ENCODE measurements around the gene BRD8.

BRD8 gene

DNA sequence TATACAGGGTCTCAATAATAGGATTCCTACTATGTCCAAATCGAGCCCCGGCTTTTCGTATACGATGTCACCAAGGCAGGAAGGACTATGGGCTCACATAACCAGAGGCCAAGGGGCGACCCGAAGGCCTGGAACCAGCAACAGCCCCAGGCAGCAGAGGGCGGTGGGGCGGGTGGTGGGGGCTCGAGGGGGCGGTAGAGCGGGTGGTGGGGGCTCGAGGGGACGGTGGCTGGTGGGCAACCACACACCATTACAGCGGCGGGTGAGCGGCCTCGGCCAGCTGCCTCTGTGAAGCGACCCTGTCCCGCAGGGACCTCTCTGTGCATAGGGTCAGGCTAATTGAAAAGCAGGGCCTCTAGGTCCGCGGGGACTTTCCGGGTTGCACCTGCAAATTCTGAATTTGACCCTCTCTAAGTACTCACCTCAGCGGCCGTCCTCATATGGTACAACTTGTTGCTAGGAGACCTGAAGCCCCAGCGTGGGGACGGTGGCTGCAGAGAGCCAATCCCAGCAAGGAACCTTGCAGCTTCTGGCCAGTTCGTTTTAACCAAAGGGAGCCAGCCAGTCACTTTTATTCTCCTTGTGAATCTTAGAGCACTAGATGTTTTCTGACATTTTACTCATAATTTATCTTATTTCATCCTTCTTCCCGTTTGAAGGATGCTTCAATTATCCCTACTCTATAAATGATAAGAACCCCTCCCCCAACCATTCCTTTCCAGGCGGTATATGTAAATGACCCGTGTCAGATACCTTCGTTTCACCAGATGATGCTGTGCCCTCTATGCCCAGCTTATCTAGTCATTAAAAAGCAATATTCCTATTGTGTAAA, 39.3 kb downstream of the BRD8 start, which contains the start of gene NME5:
Gene NME5, minus strand, starts transcription at position 480 of the 832 bp plus-strand sequence. CDS start 648 bp downstream, outside the sequence.
- DNase-seq (ENCODE audit: extremely low read depth, low read depth): peak; percentile 7
- TF ChIP-seq, protein P1, sequence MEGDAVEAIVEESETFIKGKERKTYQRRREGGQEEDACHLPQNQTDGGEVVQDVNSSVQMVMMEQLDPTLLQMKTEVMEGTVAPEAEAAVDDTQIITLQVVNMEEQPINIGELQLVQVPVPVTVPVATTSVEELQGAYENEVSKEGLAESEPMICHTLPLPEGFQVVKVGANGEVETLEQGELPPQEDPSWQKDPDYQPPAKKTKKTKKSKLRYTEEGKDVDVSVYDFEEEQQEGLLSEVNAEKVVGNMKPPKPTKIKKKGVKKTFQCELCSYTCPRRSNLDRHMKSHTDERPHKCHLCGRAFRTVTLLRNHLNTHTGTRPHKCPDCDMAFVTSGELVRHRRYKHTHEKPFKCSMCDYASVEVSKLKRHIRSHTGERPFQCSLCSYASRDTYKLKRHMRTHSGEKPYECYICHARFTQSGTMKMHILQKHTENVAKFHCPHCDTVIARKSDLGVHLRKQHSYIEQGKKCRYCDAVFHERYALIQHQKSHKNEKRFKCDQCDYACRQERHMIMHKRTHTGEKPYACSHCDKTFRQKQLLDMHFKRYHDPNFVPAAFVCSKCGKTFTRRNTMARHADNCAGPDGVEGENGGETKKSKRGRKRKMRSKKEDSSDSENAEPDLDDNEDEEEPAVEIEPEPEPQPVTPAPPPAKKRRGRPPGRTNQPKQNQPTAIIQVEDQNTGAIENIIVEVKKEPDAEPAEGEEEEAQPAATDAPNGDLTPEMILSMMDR (IDR thresholded peaks at IDR 0.05; ENCODE audit: low read depth, low read length): no peak

DNA sequence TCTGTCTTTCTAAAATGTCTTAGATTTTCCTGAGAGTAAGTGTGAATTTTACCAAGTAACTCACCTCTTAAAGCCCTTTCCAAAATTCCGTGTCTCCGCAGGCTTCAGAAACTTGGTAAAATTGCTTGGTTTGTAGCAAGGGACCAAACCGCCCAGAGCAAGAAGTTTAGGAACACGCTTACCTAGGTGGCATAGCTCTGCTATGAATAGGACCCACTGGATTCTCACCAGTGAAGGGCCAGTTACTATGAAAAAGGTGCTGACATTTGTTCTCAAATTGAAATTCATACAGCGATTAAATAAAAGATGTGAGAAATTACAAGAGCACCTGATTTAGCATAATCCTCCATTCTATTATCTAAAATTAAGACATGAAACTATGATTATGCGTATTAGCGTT, 45.9 kb downstream of the BRD8 start:
- TF ChIP-seq, protein P1 (IDR thresholded peaks at IDR 0.05; ENCODE audit: low read depth, low read length): no peak

DNA sequence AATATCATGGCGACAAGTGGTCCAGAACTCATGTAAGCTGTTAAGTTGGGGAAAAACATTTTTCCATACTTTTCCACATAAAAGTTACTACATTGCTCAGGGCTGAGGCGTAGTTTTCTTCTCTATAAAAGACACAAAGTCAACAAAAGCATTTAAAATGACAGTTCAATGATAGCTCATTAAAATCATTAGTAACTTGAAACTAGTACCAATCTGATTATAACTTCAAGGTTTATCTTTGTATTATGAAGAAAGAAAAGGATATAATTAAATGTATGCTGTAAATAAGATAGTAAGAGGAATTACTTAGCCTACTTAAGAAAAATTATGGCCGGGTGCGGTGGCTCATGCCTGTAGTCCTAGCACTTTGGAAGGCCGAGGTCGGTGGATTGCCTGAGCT, 49.1 kb downstream of the BRD8 start:
- no peak for DNase-seq (ENCODE audit: extremely low read depth, low read depth)
- TF ChIP-seq, protein P1 (IDR thresholded peaks at IDR 0.05; ENCODE audit: low read depth, low read length): no peak

More for the DNA sequence above, 45.9 kb downstream of the BRD8 start:
- DNase-seq (ENCODE audit: extremely low read depth, low read depth): no peak

DNA sequence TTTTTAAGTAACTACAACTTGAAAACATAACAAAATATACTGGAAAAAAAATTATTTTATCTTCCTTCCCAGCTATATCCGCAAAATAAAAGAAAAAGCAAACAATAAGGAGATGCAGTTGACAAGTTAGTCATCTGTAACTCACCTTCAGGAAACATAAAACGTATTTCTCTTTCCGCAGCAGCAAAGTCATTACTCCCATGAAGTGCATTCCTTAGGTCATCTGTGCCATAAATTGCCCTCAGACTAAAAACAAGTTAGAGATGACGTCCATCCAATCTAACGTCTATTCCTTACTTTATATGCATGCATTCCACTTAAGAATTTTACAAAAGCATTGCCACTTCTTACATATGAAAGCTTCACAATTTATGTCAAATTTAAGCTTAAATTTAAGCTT, 50.1 kb downstream of the BRD8 start:
- DNase-seq (ENCODE audit: extremely low read depth, low read depth): no peak
- TF ChIP-seq, protein P1 (IDR thresholded peaks at IDR 0.05; ENCODE audit: low read depth, low read length): no peak

DNA sequence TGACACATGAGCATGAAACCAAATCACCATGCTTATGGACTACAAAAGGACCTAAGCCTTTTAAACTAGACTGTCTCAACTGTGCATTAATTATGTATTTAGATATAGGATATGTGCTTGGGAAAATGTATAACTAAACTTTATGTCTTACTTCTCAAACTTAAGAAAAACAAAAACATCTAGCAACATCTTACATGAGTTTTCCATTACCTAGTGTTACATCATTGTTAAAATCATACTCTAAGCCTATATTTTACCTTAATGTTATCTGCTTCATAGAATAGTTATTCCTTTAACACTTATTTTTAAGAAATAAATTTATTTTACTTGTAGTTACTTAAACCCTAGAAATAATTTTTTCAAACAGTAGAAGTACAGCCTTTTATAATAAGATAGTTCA, 63.2 kb downstream of the BRD8 start:
- TF ChIP-seq, protein P1 (IDR thresholded peaks at IDR 0.05; ENCODE audit: low read depth, low read length): no peak

DNA sequence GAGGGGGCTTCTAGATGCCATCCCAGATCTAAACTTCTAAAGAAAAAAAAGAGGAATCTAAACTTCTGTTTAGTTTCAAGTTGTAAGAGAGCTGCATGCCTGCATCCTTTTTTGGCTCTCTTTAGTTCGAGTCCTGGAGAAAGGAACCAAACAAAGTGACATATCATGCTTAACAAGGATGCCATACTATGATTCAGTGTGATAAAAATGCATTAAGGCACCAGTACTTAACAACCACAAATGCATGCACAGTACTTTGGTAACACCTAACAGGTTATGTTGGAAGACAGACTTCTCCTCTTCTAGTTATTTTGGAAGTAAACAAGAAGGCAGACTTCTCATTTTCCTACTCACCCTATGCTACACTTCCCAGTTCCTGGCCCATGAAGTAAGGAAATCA, 66.5 kb downstream of the BRD8 start:
- DNase-seq (ENCODE audit: extremely low read depth, low read depth): no peak
- TF ChIP-seq, protein P1 (IDR thresholded peaks at IDR 0.05; ENCODE audit: low read depth, low read length): no peak

More for the DNA sequence above, 63.2 kb downstream of the BRD8 start:
- DNase-seq (ENCODE audit: extremely low read depth, low read depth): no peak

DNA sequence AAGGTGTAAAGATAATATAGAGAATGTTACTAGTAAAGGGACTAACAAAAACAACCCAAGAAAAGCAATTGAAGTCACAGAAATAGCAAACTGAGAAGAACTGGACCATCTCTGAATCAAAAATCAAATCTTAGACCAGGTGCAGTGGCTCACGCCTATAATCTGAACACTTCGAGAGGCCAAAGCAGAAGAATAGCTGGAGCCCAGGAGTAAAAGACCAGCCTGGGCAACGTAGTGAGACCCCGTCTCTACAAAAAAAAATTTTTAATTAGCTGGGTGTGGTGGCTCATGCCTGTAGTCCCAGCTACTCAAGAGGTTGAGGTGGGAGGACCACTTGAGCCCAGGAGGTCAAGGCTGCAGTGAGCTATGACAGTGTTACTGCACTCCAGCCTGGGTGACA, 67.2 kb downstream of the BRD8 start:
- DNase-seq (ENCODE audit: extremely low read depth, low read depth): no peak
- TF ChIP-seq, protein P1 (IDR thresholded peaks at IDR 0.05; ENCODE audit: low read depth, low read length): no peak

All from AG09319 (cell line).